LoVo (cell line): ENCODE results near the gene NOX3.
"Not testable (repeated sequence)": the region's sequence is repeated elsewhere in the genome, so short reads cannot be mapped to it uniquely, and the experiment has no call there.

Experiments used
- DNase-seq: peaks from one replicate; pipeline ENCODE4 v3.0.0-alpha.2; 2016; ENCODE audit warnings: low spot score

NOX3 gene

GRCh38 chr6:155466539-155466938, 10.9 kb upstream of the NOX3 start:
- no peak for DNase-seq

- no peak for DNase-seq
Observed at GRCh38 chr6:155461556-155461955, 5.9 kb upstream of the NOX3 start.

- DNase-seq, result no peak
Observed at GRCh38 chr6:155454471-155454870, 1.2 kb downstream of the NOX3 start.

- no peak for DNase-seq
Observed at GRCh38 chr6:155454008-155454407, 1.6 kb downstream of the NOX3 start.

- no peak for DNase-seq
Observed at GRCh38 chr6:155452576-155452975, 3.1 kb downstream of the NOX3 start.

GRCh38 chr6:155451530-155451929, 4.1 kb downstream of the NOX3 start:
- DNase-seq, result not testable (repeated sequence)

GRCh38 chr6:155450240-155450581, 5.4 kb downstream of the NOX3 start:
- DNase-seq, result no peak

GRCh38 chr6:155449450-155450239, 6.0 kb downstream of the NOX3 start:
- DNase-seq, result no peak

- DNase-seq, result no peak
Observed at GRCh38 chr6:155448668-155449449, 6.8 kb downstream of the NOX3 start.

- DNase-seq, result no peak
Observed at GRCh38 chr6:155447949-155448348, 7.7 kb downstream of the NOX3 start.

GRCh38 chr6:155444952-155445903, 10.4 kb downstream of the NOX3 start:
- DNase-seq, result no peak

GRCh38 chr6:155444120-155444917, 11.3 kb downstream of the NOX3 start:
- DNase-seq, result peak; percentile 36

- no peak for DNase-seq
Observed at GRCh38 chr6:155443168-155443567, 12.5 kb downstream of the NOX3 start.

- DNase-seq, result no peak
Observed at GRCh38 chr6:155442562-155442961, 13.1 kb downstream of the NOX3 start.

GRCh38 chr6:155441112-155441465, 14.6 kb downstream of the NOX3 start:
- DNase-seq, result no peak

GRCh38 chr6:155440398-155441111, 15.1 kb downstream of the NOX3 start:
- DNase-seq, result no peak

- DNase-seq, result no peak
Observed at GRCh38 chr6:155439376-155439775, 16.3 kb downstream of the NOX3 start.

- no peak for DNase-seq
Observed at GRCh38 chr6:155436981-155437749, 18.5 kb downstream of the NOX3 start.

- no peak for DNase-seq
Observed at GRCh38 chr6:155434829-155435423, 20.7 kb downstream of the NOX3 start.

GRCh38 chr6:155434096-155434495, 21.5 kb downstream of the NOX3 start:
- no peak for DNase-seq
